Kidney (tissue), 14 donors: ENCODE measurements around the gene PAK3. TPM values are rescaled to one million over a fixed set of nuclear protein-coding genes. Genes with fewer than 3 reads are reported as not detected.

Experiments
- DNase-seq, 5 donors: peaks; one replicate each; pipeline ENCODE4 v3.0.0-alpha.2; 2013 to 2020
- FAIRE-seq: peaks from 2 replicates; lab custom pipeline; 2012; peaks lifted over from hg19 to GRCh38; lab: Jason Lieb, UNC
- H3K27ac ChIP-seq, 2 donors: one replicate each; pipeline ENCODE4 v1.7.0; 2013; ENCODE audit warnings: low read depth in 2 of 2, low read length in 2 of 2, inconsistent platforms in 1 of 2
- H3K27me3 ChIP-seq: one replicate; pipeline ENCODE4 v1.7.1; 2013; ENCODE audit warnings: low read length, inconsistent platforms; ENCODE audit not compliant: control insufficient read depth, insufficient read depth
- H3K36me3 ChIP-seq, 3 donors: one replicate each; pipeline versions ENCODE4 v1.7.0 to v1.7.1; 2013; ENCODE audit warnings: low read length in 3 of 3, control low read depth in 1 of 3, inconsistent platforms in 1 of 3; ENCODE audit not compliant: insufficient read depth in 3 of 3, control insufficient read depth in 2 of 3
- H3K4me1 ChIP-seq, 3 donors: one replicate each; pipeline versions ENCODE4 v1.7.0 to v1.7.1; 2013; ENCODE audit warnings: low read length in 3 of 3, inconsistent platforms in 1 of 3, low read depth in 1 of 3; ENCODE audit not compliant: control insufficient read depth in 2 of 3, insufficient read depth in 2 of 3
- H3K4me3 ChIP-seq, 3 donors: one replicate each; pipeline versions ENCODE4 v1.7.0 to v1.8.1; 2013; ENCODE audit warnings: low read length in 3 of 3, control low read depth in 1 of 3, inconsistent platforms in 1 of 3
- H3K9ac ChIP-seq, 3 donors: one replicate each; pipeline versions ENCODE4 v1.7.0 to v1.7.1; 2013; ENCODE audit warnings: low read length in 3 of 3, control low read depth in 1 of 3, inconsistent platforms in 1 of 3
- H3K9me3 ChIP-seq, 3 donors: one replicate each; pipeline versions ENCODE4 v1.7.0 to v1.7.1; 2013; ENCODE audit warnings: low read length in 3 of 3, control low read depth in 1 of 3, inconsistent platforms in 1 of 3; ENCODE audit not compliant: control insufficient read depth in 2 of 3, insufficient read depth in 1 of 3
- CTCF ChIP-seq: IDR thresholded peaks from 3 replicates; pipeline ENCODE4 v1.5.1; 2012; ENCODE audit warnings: mild to moderate bottlenecking, moderate library complexity, borderline replicate concordance; ENCODE audit not compliant: insufficient read depth; ENCODE audit errors: extremely low read depth
- intact Hi-C: fragments of 100-400 bp; cut with DNase I; formaldehyde crosslinking; loops from one replicate; pipeline ENCODE4 v1.11.1; 2022
- polyA plus RNA-seq: library from polyadenylated mRNA; stranded (reverse); fragments of 350-450 nt; fragmentation: Illumina TruSeq; extraction: RNeasy Lipid Tissue Mini Kit (QIAGEN cat#74804); gene quantifications from one replicate; pipeline ENCODE4 v1.2.3, GENCODE V29; 2014; ENCODE audit warnings: low read depth, low replicate concordance; ENCODE audit not compliant: insufficient read depth
- total RNA-seq: library from RNA; stranded (reverse); fragmentation: NEBNext Ultra II Directional; extraction: Animal tissue kit (Norgen Biotek cat#: 25700); gene quantifications from one replicate; pipeline ENCODE4 v1.2.1, GENCODE V29; 2021
- donor health status: control.
- donor health status: control.
- donor health status: control.
- donor health status: control.
- donor health status: control.
- donor health status: DM: yes; HTN: yes; CAD: no.
- donor health status: Normal renal cell carcinoma (clear cell type).

PAK3 gene
- total and polyA plus RNA-seq, 2 donors from 2014 or later: 0.24 to 2.1 TPM

DNA sequence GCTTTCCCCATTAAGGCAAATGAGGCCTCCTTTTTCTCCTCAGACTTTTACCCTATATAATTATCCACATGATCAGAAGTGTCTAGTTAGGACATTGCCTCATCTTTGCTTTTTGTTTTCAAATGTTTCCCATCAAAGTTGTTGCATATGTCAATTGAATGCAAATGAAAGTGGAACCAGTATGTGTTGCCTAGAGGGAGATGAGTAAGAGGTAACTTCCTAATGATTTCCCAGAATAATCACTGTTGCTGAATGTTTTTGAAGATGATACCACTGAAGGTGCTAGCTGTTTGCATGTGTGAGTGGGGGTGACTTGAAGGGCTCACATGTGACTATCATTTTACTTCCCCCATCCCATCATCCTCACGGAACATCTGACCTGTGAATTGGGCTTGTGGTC, 33.9 kb downstream of the PAK3 start:
- FAIRE-seq (no peak), DNase-seq (no peak)
- no peak for TF ChIP-seq CTCF
- H3K4me1 ChIP-seq: no peaks in the 10 kb centered on the region
- no peaks in the 10 kb centered on the region for H3K9me3 ChIP-seq
- H3K27me3 ChIP-seq: peaks cover 3% of the 10 kb centered on the region
- H3K4me3 ChIP-seq: no peak overlapping the region
- H3K36me3 ChIP-seq: no peaks in the 10 kb centered on the region
- intact Hi-C loops: no loop called here
- H3K9ac ChIP-seq: no peak overlapping the region
- no peak overlapping the region for H3K27ac ChIP-seq

GRCh38 chrX:111131572-111131971, 35.6 kb downstream of the PAK3 start:
- no peak for TF ChIP-seq CTCF
- no peak for FAIRE-seq

GRCh38 chrX:111133389-111133788, 37.4 kb downstream of the PAK3 start:
- Histone ChIP-seq H3K27ac (no peak overlapping the region), H3K9me3 (no peaks in the 10 kb centered on the region), H3K36me3 (no peaks in the 10 kb centered on the region), H3K4me3 (no peak overlapping the region), H3K27me3 (peaks cover 6% of the 10 kb centered on the region), H3K9ac (no peak overlapping the region), H3K4me1 (no peaks in the 10 kb centered on the region)
- intact Hi-C loops: no loop called here
- no peak for DNase-seq
- FAIRE-seq: no peak
- no peak for TF ChIP-seq CTCF

More at GRCh38 chrX:111131572-111131971, 35.6 kb downstream of the PAK3 start:
- Histone ChIP-seq H3K27ac (no peak overlapping the region), H3K4me3 (no peak overlapping the region), H3K4me1 (no peaks in the 10 kb centered on the region), H3K36me3 (no peaks in the 10 kb centered on the region), H3K27me3 (peaks cover 6% of the 10 kb centered on the region), H3K9me3 (no peaks in the 10 kb centered on the region), H3K9ac (no peak overlapping the region)
- intact Hi-C loops: no loop called here
- DNase-seq: no peak

GRCh38 chrX:111145878-111146277, 49.9 kb downstream of the PAK3 start:
- TF ChIP-seq CTCF: no peak
- no peak for FAIRE-seq
- intact Hi-C loops: no loop called here

More at GRCh38 chrX:111145878-111146277, 49.9 kb downstream of the PAK3 start:
- Histone ChIP-seq H3K9ac (no peak overlapping the region), H3K27ac (no peak overlapping the region), H3K9me3 (no peaks in the 10 kb centered on the region), H3K27me3 (peaks cover 4% of the 10 kb centered on the region), H3K4me1 (no peaks in the 10 kb centered on the region), H3K4me3 (no peak overlapping the region), H3K36me3 (no peaks in the 10 kb centered on the region)
- DNase-seq: no peak
